SU-DHL-6 (cell line): ENCODE data around the gene ABI1.

Source experiments
- H2AFZ ChIP-seq: fragments of 200-600 bp; sonication (generic); 2 replicates; pipeline ENCODE4 v1.6.1; 2014; ENCODE audit warnings: low read depth, mild to moderate bottlenecking, moderate library complexity, mixed read lengths, antibody characterized with exemption, low read length; ENCODE audit not compliant: severe bottlenecking
- H3F3A ChIP-seq: fragments of 200-600 bp; shearing (Covaris generic); 2 replicates; pipeline ENCODE4 v1.6.0; 2016; ENCODE audit warnings: antibody characterized with exemption, mild to moderate bottlenecking; ENCODE audit not compliant: insufficient read depth
- H3K27ac ChIP-seq: fragments of 200-600 bp; sonication (generic); 2 replicates; pipeline ENCODE4 v1.5.1; 2016; ENCODE audit warnings: low read depth, mild to moderate bottlenecking, low read length, moderate library complexity, mixed read lengths
- H3K27me3 ChIP-seq: fragments of 200-600 bp; sonication (generic), shearing (Covaris generic); 2 replicates; pipeline ENCODE4 v1.6.0; 2014; ENCODE audit warnings: mild to moderate bottlenecking, low read length
- H3K36me3 ChIP-seq: fragments of 200-600 bp; sonication (generic); 2 replicates; pipeline ENCODE4 v1.6.1; 2014; ENCODE audit warnings: mild to moderate bottlenecking, low read length, mixed read lengths
- H3K4me2 ChIP-seq: fragments of 300-600, 200-600 bp; shearing (Covaris generic), sonication (generic); 2 replicates; pipeline ENCODE4 v1.6.0; 2014; ENCODE audit warnings: low read length, low read depth, mild to moderate bottlenecking; ENCODE audit not compliant: poor library complexity, severe bottlenecking
- H3K4me3 ChIP-seq: fragments of 200-600 bp; sonication (generic); 2 replicates; pipeline ENCODE4 v1.5.1; 2014; ENCODE audit warnings: antibody characterized with exemption, low read length, mild to moderate bottlenecking, mixed read lengths; ENCODE audit not compliant: insufficient read depth, poor library complexity, severe bottlenecking
- H3K79me2 ChIP-seq: fragments of 200-600 bp; sonication (generic); 2 replicates; pipeline ENCODE4 v1.6.1; 2014; ENCODE audit warnings: mild to moderate bottlenecking, low read length, moderate library complexity; ENCODE audit not compliant: insufficient read depth
- H3K9ac ChIP-seq: fragments of 200-600 bp; sonication (generic); 2 replicates; pipeline ENCODE4 v1.7.0; 2014; ENCODE audit warnings: mild to moderate bottlenecking, low read length
- H3K9me2 ChIP-seq: fragments of 200-600 bp; sonication (generic); replicated peaks from 2 replicates; pipeline ENCODE4 v1.6.1; 2014; ENCODE audit warnings: low read length; ENCODE audit not compliant: insufficient read depth
- H3K9me3 ChIP-seq: fragments of 200-600 bp; sonication (generic); 2 replicates; pipeline ENCODE4 v1.6.1; 2014; ENCODE audit warnings: low read length, mixed read lengths; ENCODE audit not compliant: insufficient read depth
- H4K20me1 ChIP-seq: fragments of 200-600 bp; sonication (generic); 2 replicates; pipeline ENCODE4 v1.6.1; 2014; ENCODE audit warnings: low read depth, mild to moderate bottlenecking, antibody characterized with exemption, low read length, moderate library complexity, mixed read lengths
- EZH2phosphoT487 ChIP-seq: fragments of 200-600 bp; sonication (generic), shearing (Covaris generic); conservative IDR thresholded peaks from 2 replicates; pipeline ENCODE4 v1.6.1; 2018; ENCODE audit warnings: mild to moderate bottlenecking, antibody characterized with exemption, low read length, moderate library complexity, mixed read lengths
- TF ChIP-seq, protein P1 (sequence below): fragments of 200-600 bp; sonication (generic); IDR thresholded peaks from one replicate; pipeline ENCODE4 v1.5.1; 2017; ENCODE audit warnings: antibody characterized with exemption, mild to moderate bottlenecking, low read length, moderate library complexity; ENCODE audit not compliant: insufficient read depth, poor library complexity, severe bottlenecking

ABI1 gene

DNA sequence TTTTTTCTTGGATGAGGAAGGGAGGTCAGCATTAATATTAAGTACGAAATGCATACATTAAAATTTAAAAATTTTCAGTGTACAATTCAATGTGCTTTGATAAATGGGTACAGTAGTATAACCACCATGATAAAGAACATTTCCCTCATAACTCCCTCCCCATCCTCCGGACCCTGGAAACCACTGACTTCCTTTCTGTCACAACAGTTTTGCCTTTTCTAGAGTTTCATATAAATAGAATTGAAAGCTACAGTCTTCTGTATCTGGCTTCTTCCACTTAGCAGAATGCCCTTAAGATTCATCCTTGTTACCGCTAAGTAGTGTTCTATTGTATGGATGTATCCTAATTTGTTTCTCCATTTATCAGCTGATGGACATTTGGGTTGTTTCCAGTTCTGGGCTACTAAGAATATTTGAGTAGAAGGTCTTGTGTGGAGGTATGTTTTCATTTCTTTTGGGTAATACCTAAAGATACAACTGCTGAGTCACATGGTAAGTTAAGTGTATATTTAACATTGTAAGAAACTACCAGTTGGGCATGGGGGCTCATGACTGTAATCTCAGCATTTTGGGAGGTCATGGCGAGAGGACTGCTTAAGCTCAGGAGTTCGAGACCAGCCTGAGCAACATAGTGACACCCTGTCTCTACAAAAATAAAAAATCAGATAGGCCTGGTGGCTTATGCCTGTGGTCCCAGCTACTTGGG is 30.8 kb downstream of the ABI1 start:
- Histone ChIP-seq H2AFZ (no peak overlapping the region), H3K9me3 (no peaks in the 10 kb centered on the region), H4K20me1 (peaks cover 13% of the 10 kb centered on the region; the same call in 1 of the 2 replicates), H3K27ac (no peak overlapping the region), H3F3A (0 out of 2 replicates have a peak, but pooled peaks cover 2% of the 10 kb centered on the region), H3K9me2 (no peaks in the 10 kb centered on the region), H3K79me2 (peaks cover 100% of the 10 kb centered on the region), H3K4me3 (no peak overlapping the region), H3K4me2 (no peak overlapping the region), H3K9ac (no peak overlapping the region), H3K36me3 (peaks cover 14% of the 10 kb centered on the region; the same call in 1 of the 2 replicates), H3K27me3 (no peaks in the 10 kb centered on the region)
- TF ChIP-seq, protein P1, sequence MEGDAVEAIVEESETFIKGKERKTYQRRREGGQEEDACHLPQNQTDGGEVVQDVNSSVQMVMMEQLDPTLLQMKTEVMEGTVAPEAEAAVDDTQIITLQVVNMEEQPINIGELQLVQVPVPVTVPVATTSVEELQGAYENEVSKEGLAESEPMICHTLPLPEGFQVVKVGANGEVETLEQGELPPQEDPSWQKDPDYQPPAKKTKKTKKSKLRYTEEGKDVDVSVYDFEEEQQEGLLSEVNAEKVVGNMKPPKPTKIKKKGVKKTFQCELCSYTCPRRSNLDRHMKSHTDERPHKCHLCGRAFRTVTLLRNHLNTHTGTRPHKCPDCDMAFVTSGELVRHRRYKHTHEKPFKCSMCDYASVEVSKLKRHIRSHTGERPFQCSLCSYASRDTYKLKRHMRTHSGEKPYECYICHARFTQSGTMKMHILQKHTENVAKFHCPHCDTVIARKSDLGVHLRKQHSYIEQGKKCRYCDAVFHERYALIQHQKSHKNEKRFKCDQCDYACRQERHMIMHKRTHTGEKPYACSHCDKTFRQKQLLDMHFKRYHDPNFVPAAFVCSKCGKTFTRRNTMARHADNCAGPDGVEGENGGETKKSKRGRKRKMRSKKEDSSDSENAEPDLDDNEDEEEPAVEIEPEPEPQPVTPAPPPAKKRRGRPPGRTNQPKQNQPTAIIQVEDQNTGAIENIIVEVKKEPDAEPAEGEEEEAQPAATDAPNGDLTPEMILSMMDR, result no peak
- no peak for TF ChIP-seq EZH2phosphoT487

DNA sequence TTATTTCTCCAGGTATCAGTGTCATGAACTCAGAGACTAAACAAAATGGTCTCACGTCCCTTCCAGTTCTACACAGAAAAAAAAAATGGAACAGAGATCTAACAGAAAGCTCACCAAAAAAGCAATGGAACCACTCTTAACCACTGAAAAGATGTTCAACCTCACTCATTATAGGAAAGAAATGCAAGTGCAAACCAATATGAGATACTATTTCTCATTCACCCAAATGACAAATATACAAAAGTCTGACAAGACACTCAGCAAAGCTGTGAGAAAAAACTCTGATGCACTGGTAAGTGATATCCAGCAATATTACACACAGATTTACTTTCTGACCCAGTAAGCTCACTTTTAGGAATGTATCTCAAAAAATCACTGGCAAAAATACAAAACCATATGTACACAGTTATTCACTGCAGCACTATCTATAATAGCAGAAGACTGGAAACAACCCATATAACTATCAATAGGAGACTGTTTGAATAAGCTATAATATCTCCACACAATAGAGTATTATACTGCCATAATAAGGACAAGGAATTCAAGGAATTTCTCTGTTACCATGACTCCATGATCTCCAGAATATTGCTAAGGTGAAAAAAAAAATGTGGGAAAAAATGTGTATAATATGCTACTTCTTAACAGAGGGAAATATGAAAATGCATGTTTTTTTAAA is 36.6 kb downstream of the ABI1 start:
- Histone ChIP-seq H3F3A (peaks cover 11% of the 10 kb centered on the region; the same call in 1 of the 2 replicates), H3K27ac (no peak overlapping the region), H3K36me3 (peaks cover 22% of the 10 kb centered on the region), H3K79me2 (peaks cover 99% of the 10 kb centered on the region), H2AFZ (no peak overlapping the region), H3K9me2 (no peaks in the 10 kb centered on the region), H3K9me3 (no peaks in the 10 kb centered on the region), H3K27me3 (no peaks in the 10 kb centered on the region), H3K4me3 (no peak overlapping the region), H4K20me1 (peaks cover 21% of the 10 kb centered on the region; the same call in 1 of the 2 replicates), H3K9ac (no peak overlapping the region), H3K4me2 (no peak overlapping the region)
- TF ChIP-seq EZH2phosphoT487, result no peak

DNA sequence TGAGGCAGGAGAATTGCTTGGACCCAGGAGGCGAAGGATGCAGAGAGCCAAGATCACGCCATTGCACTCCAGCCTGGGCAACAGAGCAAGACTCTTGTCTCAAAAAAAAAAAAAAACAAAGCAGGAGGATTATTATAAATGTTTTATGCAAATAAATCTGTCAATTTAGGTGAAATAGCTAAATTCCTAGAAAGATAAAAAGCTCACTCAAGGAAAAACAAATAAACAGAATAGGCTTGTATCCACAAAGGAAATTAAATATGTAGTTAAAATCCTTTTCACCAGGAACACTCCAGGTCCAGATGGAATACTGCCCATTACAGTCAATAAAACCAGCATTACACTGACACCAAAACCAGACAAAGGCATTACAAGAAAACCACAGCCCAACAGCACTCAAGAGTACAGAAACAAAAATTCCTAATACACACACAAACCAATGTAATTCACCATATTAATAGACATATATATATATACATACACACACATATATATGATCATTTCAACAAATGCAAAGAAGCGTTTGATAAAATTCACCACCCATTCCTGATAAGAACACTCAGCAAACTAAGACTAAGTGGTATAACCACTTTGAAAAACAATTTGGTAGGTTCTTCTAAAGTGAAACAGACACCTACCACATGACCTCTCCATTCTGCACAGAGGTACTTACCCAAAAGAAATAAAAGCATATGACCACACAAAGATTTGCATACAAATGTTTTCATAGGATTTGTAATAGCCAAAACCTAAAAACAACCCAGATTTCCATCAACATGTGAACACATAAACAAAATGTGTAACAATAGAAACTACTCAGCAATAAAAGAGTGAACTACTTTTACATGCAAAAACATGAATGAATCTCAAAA is 38.8 kb downstream of the ABI1 start:
- H3K9me3 ChIP-seq, result no peaks in the 10 kb centered on the region
- H3K9ac ChIP-seq, result no peak overlapping the region
- peak overlapping the region; percentile 10; the same call in 1 of the 2 replicates for H3K27ac ChIP-seq
- H2AFZ ChIP-seq, result no peak overlapping the region
- no peaks in the 10 kb centered on the region for H3K9me2 ChIP-seq
- H4K20me1 ChIP-seq, result peaks cover 24% of the 10 kb centered on the region; the same call in 1 of the 2 replicates
- H3K79me2 ChIP-seq, result peaks cover 99% of the 10 kb centered on the region
- no peak overlapping the region for H3K4me2 ChIP-seq
- TF ChIP-seq, protein P1, result no peak
- no peak for TF ChIP-seq EZH2phosphoT487
- H3K4me3 ChIP-seq, result no peak overlapping the region
- no peaks in the 10 kb centered on the region for H3K27me3 ChIP-seq
- peaks cover 22% of the 10 kb centered on the region for H3K36me3 ChIP-seq
- H3F3A ChIP-seq, result peaks cover 11% of the 10 kb centered on the region; the same call in 1 of the 2 replicates
